Retinal pigment epithelial cell (primary cell): ENCODE measurements around the gene KIF16B.

Source experiments
- DNase-seq: peaks from one replicate; pipeline ENCODE4 v3.0.0-alpha.2; 2010; ENCODE audit warnings: low read depth
- H3K4me3 ChIP-seq: 2 replicates; pipeline ENCODE4 v1.5.1; 2011; ENCODE audit warnings: mild to moderate bottlenecking, low read length, control low read depth, moderate library complexity
- CTCF ChIP-seq: conservative IDR thresholded peaks from 2 replicates; pipeline ENCODE4 v1.5.1; 2011; ENCODE audit warnings: low read depth, low read length, control low read depth, inconsistent platforms

The KIF16B gene

GRCh38 chr20:16556301-16556700, 16.9 kb downstream of the KIF16B start:
- no peak for TF ChIP-seq CTCF

GRCh38 chr20:16555754-16556153, 17.5 kb downstream of the KIF16B start:
- peak; percentile 21 for DNase-seq
- TF ChIP-seq CTCF, result no peak
- H3K4me3 ChIP-seq, result no peak overlapping the region

More at GRCh38 chr20:16556301-16556700, 16.9 kb downstream of the KIF16B start:
- no peak overlapping the region for H3K4me3 ChIP-seq
- no peak for DNase-seq

GRCh38 chr20:16554766-16555543, 18.3 kb downstream of the KIF16B start:
- DNase-seq, result peak; percentile 38
- TF ChIP-seq CTCF, result no peak
- H3K4me3 ChIP-seq, result no peak overlapping the region

GRCh38 chr20:16553684-16554083, 19.6 kb downstream of the KIF16B start:
- no peak for TF ChIP-seq CTCF
- DNase-seq, result no peak
- H3K4me3 ChIP-seq, result no peak overlapping the region

GRCh38 chr20:16553101-16553500, 20.1 kb downstream of the KIF16B start:
- no peak for DNase-seq
- no peak overlapping the region for H3K4me3 ChIP-seq
- TF ChIP-seq CTCF, result no peak

- no peak for DNase-seq
- TF ChIP-seq CTCF, result no peak
- H3K4me3 ChIP-seq, result no peak overlapping the region
Measured at GRCh38 chr20:16552015-16552414, 21.2 kb downstream of the KIF16B start.

- H3K4me3 ChIP-seq, result no peak overlapping the region
- no peak for DNase-seq
- TF ChIP-seq CTCF, result no peak
Measured at GRCh38 chr20:16551607-16552006, 21.6 kb downstream of the KIF16B start.
